Measurements from ENCODE around the gene THSD4.

Gene THSD4

DNA sequence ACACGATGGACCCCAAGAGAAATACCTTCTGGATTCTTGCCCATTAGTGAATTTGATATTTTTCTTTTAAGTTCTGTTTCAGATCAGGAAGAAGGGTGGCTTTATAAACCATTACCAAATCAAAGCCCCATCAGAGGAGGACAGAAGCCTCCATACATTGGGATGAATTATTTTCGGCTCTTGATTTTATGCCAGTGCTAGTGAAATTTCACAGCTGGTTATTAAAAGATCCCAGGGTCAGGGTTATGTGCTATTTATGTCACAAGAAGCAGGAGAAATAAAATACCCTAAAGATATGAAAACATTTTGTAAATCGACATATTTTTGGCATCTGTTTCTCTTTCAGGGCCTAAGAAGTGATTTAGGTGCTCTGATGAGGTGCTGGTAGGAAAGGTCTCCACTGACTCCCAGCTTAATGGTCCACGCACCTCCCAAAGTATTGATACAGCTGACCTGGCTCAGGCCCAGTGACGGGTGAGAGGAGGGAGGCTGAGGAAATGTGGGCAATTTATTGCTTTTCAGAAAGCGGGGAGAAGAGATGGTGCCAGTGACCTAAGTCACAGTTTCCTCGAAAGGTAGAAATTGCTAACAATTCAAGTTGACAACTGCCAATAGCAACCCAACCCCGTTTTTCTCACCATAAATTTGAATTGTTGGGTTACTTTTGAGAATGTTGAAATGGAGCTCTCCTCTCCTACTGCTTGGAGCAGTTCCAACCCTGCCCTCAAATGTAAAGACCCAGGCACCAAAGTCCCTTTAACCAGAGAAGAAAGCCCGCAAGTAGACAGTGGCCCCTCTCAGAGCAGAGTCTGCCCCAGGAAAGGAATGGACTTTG, 379.5 kb downstream of the THSD4 start:
- TF ChIP-seq, protein P1, sequence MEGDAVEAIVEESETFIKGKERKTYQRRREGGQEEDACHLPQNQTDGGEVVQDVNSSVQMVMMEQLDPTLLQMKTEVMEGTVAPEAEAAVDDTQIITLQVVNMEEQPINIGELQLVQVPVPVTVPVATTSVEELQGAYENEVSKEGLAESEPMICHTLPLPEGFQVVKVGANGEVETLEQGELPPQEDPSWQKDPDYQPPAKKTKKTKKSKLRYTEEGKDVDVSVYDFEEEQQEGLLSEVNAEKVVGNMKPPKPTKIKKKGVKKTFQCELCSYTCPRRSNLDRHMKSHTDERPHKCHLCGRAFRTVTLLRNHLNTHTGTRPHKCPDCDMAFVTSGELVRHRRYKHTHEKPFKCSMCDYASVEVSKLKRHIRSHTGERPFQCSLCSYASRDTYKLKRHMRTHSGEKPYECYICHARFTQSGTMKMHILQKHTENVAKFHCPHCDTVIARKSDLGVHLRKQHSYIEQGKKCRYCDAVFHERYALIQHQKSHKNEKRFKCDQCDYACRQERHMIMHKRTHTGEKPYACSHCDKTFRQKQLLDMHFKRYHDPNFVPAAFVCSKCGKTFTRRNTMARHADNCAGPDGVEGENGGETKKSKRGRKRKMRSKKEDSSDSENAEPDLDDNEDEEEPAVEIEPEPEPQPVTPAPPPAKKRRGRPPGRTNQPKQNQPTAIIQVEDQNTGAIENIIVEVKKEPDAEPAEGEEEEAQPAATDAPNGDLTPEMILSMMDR (IDR thresholded peaks at IDR 0.05): no peak
- Histone ChIP-seq H3K27ac (no peak overlapping the region), H3K4me3 (no peak overlapping the region)
- no peak for DNase-seq (ENCODE audit: low spot score)

DNA sequence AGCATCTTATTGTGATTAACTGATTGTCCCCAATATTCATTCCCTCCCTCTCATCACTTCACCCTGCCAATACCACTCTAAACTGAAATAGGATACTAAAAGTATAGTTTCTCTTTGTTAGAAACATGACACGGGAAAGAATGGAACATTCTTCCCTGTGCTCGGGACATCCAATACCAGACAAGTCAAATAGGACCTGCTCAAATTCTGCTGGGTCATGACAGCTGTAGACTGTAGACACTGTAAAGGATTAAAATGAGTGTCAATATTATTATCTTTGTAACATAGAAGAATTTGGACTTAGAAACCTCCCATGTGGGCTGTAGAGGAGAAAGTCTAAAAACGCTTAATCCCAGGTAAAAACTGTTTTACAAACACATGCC, 380.1 kb downstream of the THSD4 start:
- Histone ChIP-seq H3K27ac (no peak overlapping the region), H3K4me3 (no peak overlapping the region)
- TF ChIP-seq, protein P1 (IDR thresholded peaks at IDR 0.05): no peak
- no peak for DNase-seq (ENCODE audit: low spot score)

DNA sequence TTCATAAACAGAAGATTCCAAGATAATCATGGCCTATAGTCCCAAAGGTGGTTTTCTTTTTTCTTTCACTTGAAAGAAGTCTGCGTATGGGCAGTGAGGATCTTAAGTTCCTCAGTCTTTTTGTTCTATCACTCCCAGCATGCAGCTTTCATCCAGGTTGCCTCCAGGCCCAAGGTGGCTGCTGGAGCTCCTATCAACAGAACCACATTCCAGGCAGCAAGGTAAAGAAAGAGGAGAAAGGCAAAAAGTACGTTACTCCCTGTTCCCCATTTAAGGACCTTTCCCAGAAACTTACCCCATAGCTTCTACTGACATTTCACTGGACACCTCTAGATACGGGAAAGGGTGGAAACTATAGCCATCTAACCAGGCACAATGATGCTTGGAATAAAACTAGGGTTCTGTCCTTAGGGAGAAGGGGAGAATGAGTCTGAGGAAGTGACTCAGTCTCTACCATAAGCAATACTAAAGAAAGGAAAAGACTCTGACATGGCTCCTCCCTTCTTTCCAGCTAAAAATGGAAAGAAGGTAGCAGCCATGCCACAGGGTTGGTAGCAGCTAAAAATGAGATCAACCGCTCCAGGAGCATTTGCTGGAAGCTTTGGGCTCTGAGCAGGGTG, 381.2 kb downstream of the THSD4 start:
- no peak for DNase-seq (ENCODE audit: low spot score)
- Histone ChIP-seq H3K27ac (no peak overlapping the region), H3K4me3 (no peak overlapping the region)
- TF ChIP-seq, protein P1 (IDR thresholded peaks at IDR 0.05): no peak

GRCh38 chr15:71501344-71502076, 386.2 kb downstream of the THSD4 start:
- Histone ChIP-seq H3K27ac (no peak overlapping the region), H3K4me3 (no peak overlapping the region)
- DNase-seq (ENCODE audit: low spot score): no peak
- TF ChIP-seq, protein P1 (IDR thresholded peaks at IDR 0.05): no peak

DNA sequence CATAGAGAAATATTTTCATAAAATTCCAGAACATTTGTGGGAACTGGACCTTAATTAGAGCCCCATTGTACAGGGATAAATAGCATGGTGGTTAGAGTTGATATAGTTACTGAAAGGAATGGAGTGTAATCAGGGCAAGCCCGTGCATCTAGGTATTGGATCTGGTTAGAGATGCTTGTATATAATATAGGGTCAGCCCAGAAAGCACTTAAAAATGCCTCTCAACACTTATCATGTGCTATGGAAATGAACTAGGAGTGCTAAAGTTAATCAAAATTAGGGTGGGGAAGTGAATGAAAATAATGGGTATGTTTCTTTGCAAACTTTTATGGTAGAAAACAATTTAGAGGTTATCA, 386.8 kb downstream of the THSD4 start:
- H3K27ac ChIP-seq: no peak overlapping the region
- TF ChIP-seq, protein P1 (IDR thresholded peaks at IDR 0.05): no peak
- H3K4me3 ChIP-seq: no peak overlapping the region
- DNase-seq (ENCODE audit: low spot score): no peak

DNA sequence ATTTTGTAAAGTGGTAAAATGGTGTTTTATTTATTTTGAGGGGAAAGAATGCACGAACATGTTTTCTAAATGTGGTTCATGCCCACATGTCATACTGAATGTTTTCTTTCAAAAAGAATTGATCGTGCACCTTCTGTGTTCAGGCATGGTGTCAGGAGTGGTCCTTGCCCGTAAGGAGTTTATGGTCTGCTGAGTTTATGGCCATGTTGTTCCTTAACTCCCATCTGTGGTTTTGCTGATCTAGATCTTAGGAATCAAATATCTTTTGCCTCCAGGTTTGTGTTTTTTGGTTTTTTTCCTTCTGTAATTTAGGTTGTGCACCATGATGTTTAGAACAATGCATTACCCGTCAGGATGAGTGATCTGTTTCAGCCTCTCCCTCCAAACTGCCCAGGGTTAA, 390.7 kb downstream of the THSD4 start:
- DNase-seq (ENCODE audit: low spot score): no peak
- TF ChIP-seq, protein P1 (IDR thresholded peaks at IDR 0.05): no peak
- H3K4me3 ChIP-seq: no peak overlapping the region
- H3K27ac ChIP-seq: no peak overlapping the region
